ENCODE measurements around the gene UFC1. TPM values are rescaled to one million over a fixed set of nuclear protein-coding genes. Genes with fewer than 3 reads are reported as not detected.

The UFC1 gene
- total RNA-seq = 81.6 and 105 TPM in 2 replicates

DNA sequence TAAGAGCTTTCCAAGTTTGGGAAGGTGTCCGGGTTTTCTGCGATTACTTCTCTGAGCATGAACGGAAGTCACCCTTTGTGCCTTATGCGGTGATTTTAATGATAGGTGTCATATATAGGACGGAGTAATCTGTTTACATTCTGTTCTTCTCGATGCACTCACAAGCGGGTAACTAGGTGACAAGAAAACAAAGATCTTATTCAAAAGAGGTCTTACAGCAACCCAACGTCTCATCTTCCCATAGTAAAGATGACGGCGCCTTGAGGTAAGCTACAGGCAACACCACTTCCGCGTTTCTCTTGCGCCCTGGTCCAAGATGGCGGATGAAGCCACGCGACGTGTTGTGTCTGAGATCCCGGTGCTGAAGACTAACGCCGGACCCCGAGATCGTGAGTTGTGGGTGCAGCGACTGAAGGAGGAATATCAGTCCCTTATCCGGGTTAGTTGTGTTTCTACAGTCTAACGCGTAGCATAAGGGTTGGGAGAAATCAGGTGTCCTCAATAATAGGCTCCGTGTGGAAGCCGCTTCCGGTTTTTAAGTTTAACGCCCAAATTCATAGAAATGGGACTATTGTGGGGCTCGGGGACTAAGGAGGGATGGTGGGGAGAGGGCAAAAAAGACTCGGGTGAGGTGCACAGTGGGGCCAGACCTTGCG is at the start of gene UFC1:
Gene UFC1 (plus strand): TSS at position 297 of the 656 bp plus-strand sequence. CDS start 20 bp downstream, at position 317.

DNA sequence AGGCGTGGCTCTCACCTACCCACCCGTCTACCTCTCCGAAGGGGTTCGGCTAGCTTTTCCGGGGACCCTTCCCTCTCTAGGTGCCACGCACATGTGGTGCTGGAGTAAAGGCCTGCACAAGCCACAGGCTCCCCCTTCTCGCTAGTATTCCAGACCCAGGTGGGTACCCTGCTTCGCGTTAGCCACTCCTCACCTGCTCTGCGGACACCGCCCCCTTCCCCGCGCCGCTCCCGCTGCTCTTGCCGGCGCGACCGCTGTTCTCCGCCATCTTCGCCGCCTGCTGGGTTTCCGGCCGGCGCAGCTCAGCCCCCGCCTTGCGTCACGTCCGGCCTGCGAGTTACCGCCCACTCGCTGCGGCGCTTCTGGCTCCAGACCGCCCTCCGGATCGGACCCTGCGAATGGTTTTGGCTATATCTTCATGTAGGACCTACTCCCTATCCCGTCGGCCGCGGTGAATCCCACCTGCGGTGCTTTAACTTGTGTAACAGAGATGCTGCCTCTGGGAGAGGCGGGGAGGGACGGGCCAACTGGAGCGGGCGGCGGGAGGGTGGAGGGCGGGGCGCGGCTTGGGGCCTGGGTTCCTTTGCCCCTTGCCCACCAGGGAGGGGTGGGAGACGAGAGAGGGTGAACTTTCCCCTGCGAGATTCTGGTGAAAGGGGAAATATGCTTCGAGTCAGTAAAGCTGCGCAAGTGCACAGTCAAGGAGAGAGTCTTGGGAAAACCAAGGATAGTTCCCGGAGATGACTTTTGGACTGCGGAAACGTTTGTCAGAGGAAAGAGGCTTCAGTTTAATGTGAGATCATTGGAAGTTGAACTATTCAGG is 35.8 kb upstream of the UFC1 start, which contains the start of the genes NIT1 and PFDN2:
Gene NIT1 (plus strand): TSS at position 347 of the 823 bp plus-strand sequence. CDS start 72 bp downstream, at position 419.
Gene PFDN2 (minus strand): TSS at position 279 of the 823 bp plus-strand sequence. CDS start 11 bp downstream, at position 268.

DNA sequence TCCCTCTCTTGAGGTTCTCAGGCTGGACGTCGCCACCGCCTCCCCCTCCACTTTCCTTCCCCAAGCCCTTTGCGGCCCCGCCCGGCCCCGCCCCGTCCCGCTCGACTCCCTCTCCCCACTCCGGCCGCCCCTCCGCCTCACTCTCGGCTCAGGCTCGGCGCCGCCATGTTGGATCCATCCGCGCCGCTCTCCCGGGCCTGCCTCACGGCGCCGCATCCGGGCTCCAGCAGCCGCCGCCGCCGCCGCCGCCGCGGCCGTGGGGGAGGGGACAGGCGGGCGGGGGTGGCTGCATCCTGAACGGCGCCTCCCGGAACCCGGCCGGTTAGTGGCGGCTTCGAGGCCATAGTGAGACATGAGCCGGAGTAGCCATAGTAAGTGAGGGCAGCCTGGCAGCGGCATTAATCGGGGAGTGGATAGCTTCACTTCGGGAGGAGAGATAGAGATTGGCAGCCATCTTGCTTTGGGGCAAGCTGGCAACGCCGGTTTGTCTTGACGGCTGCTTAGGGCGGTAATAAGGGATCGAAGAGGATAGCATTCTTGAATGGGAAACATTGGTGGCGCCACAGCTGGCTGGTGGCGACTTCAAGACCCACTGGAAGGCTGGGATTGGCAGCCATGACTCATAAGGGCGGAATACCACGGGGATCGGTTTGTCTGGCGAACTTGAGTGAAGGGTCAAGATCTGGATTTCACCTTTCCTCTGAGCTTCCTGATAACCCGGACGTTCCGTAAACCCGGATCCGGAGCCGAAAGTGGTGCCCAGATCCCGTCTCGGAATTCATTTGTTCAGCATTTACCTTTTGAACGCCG is 21.2 kb upstream of the UFC1 start, which contains the start of gene DEDD:
Gene DEDD (minus strand): TSS at position 258 of the 810 bp plus-strand sequence. CDS start 8,205 bp downstream, outside the sequence.

DNA sequence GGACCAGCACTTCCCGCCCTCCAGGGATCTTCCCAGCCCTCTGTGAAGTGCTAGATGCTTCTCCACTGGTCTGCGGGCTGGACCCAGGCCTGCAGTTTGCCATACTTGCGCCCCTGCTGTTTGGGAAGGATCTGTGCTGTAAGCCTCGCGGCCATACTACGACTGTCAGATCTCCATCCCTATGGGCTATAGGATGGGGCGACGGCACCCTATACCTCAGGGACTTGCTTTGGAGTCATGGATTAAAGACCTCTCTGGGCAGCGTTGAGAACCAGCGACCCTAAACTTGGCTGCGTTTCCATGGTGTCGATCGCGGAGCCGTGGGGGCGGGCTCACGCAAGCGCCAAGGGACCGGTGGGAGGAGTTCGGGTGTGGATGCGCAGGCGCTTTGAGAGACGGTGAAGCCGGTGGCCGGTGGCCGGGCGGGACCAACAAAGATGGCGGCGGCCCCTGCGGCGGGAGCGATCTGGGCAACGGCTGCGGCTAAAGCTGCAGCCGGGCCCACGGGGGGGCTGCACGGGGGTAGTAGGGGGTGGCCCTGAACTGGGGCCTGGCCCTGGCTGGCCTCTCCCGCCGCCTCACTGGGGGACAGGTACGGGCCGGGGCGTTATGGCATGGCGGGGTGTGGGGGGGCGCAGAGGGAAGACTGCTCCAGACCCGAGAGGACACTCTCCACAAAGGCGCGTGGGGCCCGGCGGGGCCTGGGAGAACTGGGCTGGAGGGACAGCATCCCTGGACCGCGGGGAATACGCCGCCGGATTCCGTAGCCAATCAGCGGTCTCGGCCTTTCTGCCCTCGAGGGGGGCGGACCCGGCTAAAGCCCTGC is 5.5 kb downstream of the UFC1 start, which contains the start of gene USP21:
Gene USP21 (plus strand): TSS at position 414 of the 826 bp plus-strand sequence. CDS start 1,141 bp downstream, outside the sequence.

DNA sequence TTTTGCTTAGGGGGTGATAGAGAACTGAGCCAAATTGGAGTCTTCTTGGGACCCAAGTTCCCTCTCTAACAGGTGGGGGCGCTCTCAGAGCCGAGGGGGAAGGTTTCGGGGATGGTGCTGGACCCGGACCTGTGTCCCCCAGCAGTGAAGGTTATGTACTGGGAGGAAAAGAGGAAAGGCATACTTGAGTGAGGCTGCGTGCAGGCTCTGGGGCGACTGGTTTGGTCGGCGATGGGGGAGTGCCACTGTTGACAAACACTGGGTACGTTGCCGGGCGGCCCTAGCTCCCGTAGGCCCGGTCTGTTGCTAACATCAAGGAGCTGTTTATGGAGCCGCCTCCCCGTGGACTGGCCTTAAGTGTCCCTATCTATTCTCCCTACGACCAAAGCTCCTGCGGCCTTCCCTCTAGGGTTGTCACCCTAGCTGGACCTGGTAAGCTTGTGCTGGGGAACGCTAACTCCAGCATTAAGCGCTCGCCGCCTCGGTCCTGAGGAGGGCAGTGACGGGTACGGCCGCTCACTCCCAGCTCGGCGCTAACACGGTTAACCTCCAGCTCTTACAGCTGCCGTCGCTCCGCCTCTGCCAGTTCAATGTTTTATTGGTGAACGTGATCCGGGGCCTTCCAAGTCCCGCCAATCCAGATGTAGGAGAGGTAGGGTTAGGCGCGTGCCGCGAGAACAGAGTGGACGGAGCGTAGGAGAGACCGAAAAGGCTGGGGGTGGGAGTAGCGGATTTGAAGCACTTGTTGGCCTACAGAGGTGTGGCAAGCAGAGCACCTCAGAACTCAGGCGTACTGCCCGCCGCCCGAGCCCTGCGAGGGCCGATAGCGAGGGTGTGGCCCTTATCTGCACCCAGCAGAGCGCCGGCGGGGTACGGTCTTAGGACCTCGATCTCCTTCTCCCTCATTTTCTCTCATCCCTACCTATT is 12.2 kb downstream of the UFC1 start, which contains the start of gene PPOX:
Gene PPOX (plus strand): TSS at position 685 of the 927 bp plus-strand sequence. CDS start 422 bp downstream, outside the sequence.

DNA sequence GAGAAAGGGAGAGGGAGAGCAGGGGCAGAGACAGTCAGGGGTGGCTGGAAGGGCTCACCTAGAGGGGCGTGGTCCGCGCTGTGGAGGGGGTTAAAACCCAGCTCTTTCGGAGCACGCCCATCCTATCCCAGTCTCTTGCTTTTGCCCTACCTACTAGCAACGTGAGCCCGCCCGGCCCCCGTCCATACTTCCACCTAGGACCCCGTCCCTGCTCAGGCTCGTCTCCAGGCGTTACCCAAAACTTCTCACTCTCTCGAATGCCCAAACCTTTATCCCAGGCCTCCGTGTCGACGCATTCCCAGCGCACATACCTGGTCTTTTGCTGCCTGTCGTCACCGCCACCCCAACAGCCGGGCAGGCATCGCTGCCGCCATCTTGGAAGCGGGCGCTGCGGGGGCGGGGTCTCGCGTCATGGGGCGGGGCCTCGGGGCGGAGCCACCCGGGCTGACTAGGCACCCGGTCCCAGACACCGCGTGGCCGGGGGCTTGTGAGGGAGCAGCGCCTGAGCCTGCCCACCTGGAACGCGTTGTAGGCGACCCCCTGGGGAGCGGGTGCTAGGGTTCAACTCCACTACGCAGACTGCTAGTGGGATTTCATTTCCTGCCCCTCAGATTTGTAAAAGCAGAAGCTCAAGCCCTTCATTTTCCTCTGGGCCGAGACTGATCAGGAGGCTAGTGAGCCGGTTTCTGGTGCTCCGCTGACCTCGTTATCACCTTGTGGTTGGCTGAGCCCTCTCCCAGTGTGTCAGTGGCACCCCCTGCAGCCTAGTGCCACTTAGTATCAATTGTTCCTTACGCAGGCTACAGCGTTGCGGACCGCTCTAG is 23.5 kb downstream of the UFC1 start, which contains the start of gene B4GALT3:
Gene B4GALT3 (minus strand): TSS at position 396 of the 824 bp plus-strand sequence. CDS start 1,447 bp downstream, outside the sequence.

GRCh38 chr1:161198897-161199431 is 45.2 kb downstream of the UFC1 start, which contains the start of gene ADAMTS4:
Gene ADAMTS4, minus strand, starts transcription at chr1:161199054. Its CDS starts 427 bp downstream, at chr1:161198627.

DNA sequence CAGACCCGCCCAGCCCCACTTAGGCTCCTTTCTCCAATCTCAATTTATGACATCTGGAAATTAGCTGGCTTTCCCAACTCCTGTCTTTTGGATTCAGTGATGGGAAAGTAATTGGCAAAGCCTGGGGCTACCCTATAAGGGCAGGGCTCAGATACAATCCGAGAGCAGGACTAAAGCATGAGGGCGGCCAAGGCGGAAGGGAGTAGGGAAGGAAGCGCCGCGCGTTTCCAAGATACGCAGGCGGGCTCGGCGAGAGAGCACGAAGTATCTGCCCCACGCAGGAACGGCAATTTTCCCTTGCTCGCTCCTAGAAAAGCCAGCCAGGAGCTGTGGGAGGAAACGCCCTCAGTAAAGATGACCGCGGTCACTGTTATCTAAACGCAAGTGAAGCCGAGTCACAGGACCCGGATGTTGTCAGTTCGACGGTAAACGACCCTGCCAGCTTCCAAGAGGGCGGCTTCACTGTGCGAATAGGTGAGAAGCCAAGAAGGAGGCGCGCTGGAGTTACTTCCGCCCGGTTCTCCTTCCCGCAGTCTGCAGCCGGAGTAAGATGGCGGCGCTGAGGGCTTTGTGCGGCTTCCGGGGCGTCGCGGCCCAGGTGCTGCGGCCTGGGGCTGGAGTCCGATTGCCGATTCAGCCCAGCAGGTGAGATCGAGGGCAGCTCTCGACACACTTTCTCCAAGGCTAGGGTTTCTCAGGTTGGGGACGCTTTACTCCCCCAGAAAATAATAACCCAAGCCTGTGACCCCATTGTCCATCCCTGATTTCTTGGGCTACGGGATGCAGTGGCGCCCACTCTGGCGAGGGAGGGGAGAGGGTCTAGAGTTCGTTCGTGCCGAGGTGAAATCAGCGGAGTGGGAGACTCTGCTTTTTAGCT is 48.3 kb downstream of the UFC1 start, which contains the start of gene NDUFS2:
Gene NDUFS2 (plus strand): TSS at position 532 of the 877 bp plus-strand sequence. CDS start 19 bp downstream, at position 551.

Other genes with a start within 250 kb of the UFC1 start
- 0.47 TPM in 1 of 2 replicates, not detected in the other for gene ITLN2, start 199.2 kb upstream of the UFC1 start, total RNA-seq
- gene F11R, start 132.8 kb upstream of the UFC1 start, total RNA-seq = 6.6 and 11.7 TPM in 2 replicates
- 37.9 TPM in 1 of 2 replicates, not detected in the other for gene TSTD1, start 115.0 kb upstream of the UFC1 start, total RNA-seq
- 33.5 and 36.9 TPM in 2 replicates for gene USF1, start 108.0 kb upstream of the UFC1 start, total RNA-seq
- gene ARHGAP30, start 84.1 kb upstream of the UFC1 start, total RNA-seq = not detected in 2 replicates
- gene NECTIN4, start 64.4 kb upstream of the UFC1 start, total RNA-seq = 0.12 TPM in 1 of 2 replicates, not detected in the other
- gene KLHDC9, start 55.6 kb upstream of the UFC1 start, total RNA-seq = 0.58 and 3.3 TPM in 2 replicates
- gene PFDN2, start 35.9 kb upstream of the UFC1 start, total RNA-seq = 39.3 and 49.1 TPM in 2 replicates
- 20.6 and 24.7 TPM in 2 replicates for gene NIT1, start 35.9 kb upstream of the UFC1 start, total RNA-seq
- gene DEDD, start 21.3 kb upstream of the UFC1 start, total RNA-seq = 18.0 and 18.2 TPM in 2 replicates
- 9.0 and 10.4 TPM in 2 replicates for gene USP21, start 5.5 kb downstream of the UFC1 start, total RNA-seq
- 6.5 and 11.8 TPM in 2 replicates for gene PPOX, start 12.4 kb downstream of the UFC1 start, total RNA-seq
- gene B4GALT3, start 23.5 kb downstream of the UFC1 start, total RNA-seq = 23.6 and 26.8 TPM in 2 replicates
- gene ADAMTS4, start 45.1 kb downstream of the UFC1 start, total RNA-seq = 1.8 and 3.4 TPM in 2 replicates
- 84.6 and 90.7 TPM in 2 replicates for gene NDUFS2, start 48.4 kb downstream of the UFC1 start, total RNA-seq
- gene FCER1G, start 61.3 kb downstream of the UFC1 start, total RNA-seq = not detected in 2 replicates
- not detected in 2 replicates for gene APOA2, start 69.7 kb downstream of the UFC1 start, total RNA-seq
- gene TOMM40L, start 72.1 kb downstream of the UFC1 start, total RNA-seq = 2.5 and 5.8 TPM in 2 replicates
- gene NR1I3, start 84.2 kb downstream of the UFC1 start, total RNA-seq = not detected in 2 replicates
- gene PCP4L1, start 104.8 kb downstream of the UFC1 start, total RNA-seq = not detected in 2 replicates
- 0.23 and 0.34 TPM in 2 replicates for gene MPZ, start 156.0 kb downstream of the UFC1 start, total RNA-seq
- gene SDHC, start 160.4 kb downstream of the UFC1 start, total RNA-seq = 20.9 and 31.2 TPM in 2 replicates
- not detected in 2 replicates for gene CFAP126, start 213.9 kb downstream of the UFC1 start, total RNA-seq